SW480 (cell line): Measurements from ENCODE around the gene ARHGEF10L.
"Not testable (repeated sequence)": the region's sequence is repeated elsewhere in the genome, so short reads cannot be mapped to it uniquely, and the experiment has no call there.

Experiments
- DNase-seq: peaks from one replicate; pipeline ENCODE4 v3.0.0-alpha.2; 2016; ENCODE audit warnings: low spot score

Gene ARHGEF10L

DNA sequence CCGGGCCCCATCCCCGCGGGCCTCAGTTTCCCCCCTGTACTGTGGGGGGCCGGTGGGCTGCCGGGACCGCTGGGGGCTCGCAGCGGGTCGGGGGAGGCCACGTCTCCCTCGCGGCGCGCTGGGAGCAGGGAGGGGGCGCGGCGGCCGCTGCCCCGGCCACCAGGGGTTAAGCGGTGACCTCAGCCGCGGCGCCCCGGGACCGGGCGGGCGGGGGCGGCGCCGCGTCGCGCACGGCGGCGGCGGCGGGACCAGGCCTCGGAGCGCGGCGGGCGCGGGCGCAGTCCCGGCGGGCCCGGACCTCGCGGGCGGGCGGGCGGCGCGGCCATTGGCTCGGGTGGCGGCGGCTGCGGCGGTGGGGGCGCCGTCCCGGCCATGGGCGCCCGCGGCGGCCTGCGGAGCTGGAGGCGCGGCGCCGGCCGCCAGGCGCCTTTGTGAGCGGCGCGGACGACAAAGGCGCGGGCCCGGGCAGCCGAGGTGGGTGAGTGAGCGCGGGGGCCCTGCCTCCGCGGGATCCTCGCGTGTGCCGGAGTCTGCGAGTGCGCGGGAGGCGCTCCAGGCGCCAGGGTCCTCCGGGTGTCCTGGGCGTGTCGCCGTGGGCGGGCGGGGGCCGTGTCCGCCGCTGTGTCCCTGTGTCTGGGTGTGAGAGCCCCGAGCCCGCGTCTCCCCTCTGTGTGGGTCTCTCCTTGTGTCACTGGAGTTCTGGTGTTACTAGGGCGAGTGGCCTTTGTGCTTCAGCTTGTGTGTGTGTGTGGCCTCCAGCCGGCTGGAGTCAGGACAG, at the start of gene ARHGEF10L:
TSS of gene ARHGEF10L (plus strand) at position 222 of the 778 bp plus-strand sequence. CDS start 40,898 bp downstream, outside the sequence.
- no peak for DNase-seq

DNA sequence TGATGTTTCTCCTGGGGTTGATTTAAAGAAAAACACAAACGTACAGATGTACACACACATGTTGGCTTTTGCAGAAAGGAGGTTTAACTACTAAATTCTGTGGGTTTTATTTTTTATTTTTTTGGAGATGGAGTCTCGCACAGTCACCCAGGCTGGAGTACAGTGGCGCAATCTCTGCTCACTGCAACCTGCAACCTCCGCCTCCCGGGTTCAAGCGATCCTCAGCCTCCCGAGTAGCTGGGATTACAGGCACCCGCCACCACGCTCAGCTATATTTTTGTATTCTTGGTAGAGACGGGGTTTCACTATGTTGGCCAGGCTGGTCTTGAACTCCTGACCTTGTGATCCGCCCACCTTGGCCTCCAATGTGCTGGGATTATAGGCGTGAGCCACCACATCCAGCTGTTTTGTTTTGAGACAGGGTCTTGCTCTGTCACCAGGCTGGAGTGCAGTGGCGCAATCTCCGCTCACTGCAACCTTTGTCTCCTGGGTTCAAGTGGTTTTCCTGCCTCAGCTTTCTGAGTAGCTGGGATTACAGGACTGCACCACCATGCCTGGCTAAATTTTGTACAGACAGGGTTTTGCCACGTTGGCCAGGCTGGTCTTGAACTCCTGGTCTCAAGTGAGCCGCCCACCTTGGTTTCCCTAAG, 49.6 kb upstream of the ARHGEF10L start:
- DNase-seq, result not testable (repeated sequence)

DNA sequence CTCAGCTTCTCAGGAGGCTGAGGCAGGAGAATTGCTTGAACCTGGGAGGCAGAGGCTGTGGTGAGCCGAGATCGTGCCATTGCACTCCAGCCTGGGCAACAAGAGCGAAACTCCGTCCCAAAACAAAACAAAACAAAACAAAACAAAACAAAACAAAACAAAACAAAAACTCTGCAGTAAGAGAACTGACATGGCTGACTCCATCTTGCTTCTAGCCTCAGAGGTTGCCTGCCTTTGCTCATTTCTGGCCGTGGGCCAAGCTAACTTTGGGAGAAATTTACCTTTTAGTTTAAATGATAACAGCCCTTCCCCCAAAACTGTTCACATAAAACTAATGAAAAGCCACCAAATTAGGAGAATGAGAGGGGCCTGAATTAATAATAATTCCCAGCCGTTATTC, 48.8 kb upstream of the ARHGEF10L start:
- not testable (repeated sequence) for DNase-seq

DNA sequence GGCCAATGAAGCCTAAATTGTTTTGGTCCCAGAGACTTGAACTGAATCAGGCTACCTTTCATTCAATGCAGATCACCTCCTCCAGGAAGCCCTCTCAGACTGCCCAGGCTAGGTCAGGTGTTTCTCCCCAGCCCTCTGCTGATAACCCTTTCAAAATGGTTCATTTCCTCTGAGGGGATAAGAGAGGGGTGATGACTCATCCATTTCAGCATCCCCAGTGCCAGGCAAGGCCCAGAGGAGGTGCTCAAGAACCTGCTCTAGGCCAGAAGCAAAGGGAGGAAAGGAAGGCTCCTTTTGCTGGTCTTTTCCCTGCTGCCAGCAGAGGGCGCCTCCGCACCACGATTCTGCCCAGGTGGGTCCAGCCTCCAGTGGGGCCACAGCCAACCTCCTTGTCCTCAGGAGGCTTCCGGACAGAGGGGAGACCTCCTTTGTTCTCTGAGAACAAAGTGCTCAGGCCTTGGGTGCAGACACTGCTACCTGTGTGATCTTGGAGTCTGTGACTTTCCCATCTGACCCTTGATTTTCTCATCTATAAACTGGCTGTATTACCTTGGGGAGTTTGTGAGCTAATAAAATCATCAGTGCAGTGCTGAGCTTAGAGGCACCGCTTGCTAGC, 45.3 kb upstream of the ARHGEF10L start:
- DNase-seq, result peak; percentile 82

DNA sequence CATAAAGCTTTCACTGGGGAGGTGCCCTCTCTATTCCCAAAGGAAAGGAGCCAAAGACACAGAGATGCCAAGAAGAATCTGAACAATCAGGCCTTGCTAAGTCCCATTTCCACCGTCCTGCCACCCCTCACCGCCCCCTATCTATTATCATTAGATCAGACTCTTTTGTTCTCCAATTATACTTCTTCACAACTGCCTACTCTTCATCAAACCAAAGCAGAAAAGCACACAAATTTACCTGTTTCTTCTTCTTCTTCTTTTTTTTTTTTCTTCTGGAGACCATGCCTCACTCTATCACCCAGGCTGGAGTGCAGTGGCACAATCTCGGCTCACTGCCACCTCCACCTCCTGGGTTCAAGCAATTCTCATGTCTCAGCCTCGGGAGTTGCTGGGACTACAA, 43.1 kb upstream of the ARHGEF10L start:
- no peak for DNase-seq

DNA sequence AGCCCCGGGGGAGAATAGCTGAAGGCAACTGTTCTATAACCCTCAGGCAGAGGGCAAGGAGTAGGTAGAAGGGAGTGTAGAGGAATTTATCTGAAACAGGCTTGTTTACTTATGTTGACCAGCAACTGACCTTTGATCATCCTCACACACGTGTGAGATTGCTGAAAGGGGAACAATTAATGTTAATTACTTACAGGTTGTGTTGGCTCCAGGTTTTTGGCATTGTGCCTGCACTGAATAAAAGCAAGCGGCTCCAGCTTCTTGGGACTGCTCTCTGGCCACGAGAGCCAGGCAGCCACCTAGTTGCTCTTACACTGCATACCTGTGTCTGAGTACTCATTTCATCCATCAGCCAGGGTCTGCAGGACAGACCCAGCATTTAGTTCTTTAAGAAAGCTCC, 41.3 kb upstream of the ARHGEF10L start:
- DNase-seq, result peak; percentile 82

DNA sequence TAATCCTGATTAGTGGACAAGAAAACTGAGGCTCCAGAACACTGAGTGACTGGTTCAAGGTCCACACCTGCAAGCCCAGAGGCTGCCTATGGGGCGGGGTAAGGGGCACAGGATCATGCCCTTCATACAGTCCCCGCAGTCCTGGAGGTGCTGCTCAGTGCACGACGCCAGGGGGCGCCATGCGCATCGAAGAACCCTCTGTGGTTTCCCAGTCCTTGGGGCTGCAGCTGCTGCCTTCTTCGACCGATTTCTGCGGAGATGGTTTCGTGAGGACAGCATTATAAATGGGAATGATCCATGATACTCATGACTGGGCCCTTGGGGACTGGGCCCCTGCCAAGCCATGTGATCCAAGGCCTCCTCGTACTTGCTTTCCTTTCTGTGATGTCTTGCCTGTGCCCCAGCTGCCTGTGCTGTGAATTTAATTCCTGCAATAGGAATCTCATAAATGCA, 37.1 kb upstream of the ARHGEF10L start:
- peak; percentile 59 for DNase-seq

DNA sequence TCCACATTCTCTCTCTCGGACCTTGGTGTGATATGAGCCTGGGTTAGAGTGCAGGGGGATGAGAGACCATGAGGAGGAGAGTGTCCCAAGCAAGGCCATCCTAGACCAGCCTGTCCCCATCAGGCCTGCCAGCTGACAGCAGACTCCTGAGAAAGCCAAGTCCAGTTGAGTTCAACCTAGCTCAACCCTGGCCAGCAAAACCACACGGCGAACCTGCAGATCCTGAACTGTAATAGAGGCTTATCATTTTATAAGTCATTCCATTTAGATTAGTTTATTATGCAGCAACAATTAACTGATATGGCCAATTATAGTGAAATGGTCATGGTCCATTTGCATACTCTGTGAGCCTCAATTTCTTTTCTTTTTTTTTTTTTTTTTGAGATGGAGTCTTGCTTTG, 36.4 kb upstream of the ARHGEF10L start:
- DNase-seq, result no peak

- not testable (repeated sequence) for DNase-seq
Observed at GRCh38 chr1:17507200-17507599, 32.3 kb upstream of the ARHGEF10L start.

DNA sequence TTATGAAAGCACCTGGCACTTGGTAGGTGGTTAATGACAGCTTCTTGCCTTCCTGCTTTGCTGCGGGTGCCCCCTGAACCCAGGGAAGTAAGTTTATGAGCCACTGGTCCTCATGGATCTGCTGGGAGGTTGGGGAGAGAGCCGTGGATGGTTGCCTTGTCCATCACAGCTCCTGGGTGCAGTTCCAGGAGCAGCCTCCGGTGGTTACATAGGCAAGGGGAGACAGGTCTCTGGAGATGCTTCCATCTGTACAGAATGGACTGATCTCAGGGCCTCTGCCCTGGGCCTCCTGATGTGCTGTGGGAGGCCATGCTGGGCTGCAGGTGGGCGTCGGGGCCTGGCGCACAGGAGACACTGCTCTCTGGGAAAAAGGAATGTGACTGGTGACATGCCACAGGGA, 31.6 kb upstream of the ARHGEF10L start:
- DNase-seq, result no peak

- no peak for DNase-seq
Observed at GRCh38 chr1:17509363-17509762, 30.1 kb upstream of the ARHGEF10L start.

DNA sequence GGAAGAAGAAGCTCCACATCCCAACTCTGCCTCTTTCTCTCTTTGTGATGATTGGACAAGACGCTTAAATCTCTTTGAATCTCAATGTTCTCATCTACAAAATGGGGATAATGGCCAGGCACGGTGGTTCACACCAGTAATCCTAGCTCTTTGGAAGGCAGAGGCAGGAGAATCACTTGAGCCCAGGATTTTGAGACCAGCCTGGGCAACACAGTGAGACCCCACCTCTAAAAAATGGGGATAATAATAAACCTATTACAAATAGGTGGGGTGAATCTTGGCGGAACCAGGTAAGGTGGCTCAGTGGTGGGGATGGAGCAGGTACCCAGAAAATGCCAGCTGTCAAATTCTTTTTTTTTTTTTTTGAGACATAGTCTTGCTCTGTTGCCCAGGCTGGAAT, 29.4 kb upstream of the ARHGEF10L start:
- no peak for DNase-seq

- no peak for DNase-seq
Observed at GRCh38 chr1:17511188-17511587, 28.3 kb upstream of the ARHGEF10L start.

GRCh38 chr1:17513131-17513530, 26.4 kb upstream of the ARHGEF10L start:
- peak; percentile 44 for DNase-seq

DNA sequence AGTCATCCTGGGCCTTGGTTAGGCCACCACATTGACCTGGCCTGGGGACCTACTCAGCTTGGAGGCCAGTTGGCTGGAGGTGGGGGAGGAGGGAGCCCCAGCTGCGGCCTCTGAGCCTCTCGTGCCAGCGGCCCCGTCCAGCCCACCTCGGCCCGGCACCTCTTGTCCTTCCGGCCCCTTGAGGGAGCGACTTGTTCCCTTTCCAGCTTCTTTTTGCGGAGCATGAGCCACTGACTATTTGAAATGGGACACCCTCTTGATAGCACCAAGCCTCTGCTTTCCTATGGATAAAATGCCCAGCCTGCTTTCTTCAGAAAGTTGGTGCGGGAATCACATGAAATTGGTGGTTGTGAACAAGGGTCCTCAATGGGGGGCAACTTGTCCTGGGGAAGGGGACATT, 24.7 kb upstream of the ARHGEF10L start:
- no peak for DNase-seq

GRCh38 chr1:17515902-17516301, 23.6 kb upstream of the ARHGEF10L start:
- no peak for DNase-seq

- DNase-seq, result no peak
Observed at GRCh38 chr1:17516303-17517214, 22.9 kb upstream of the ARHGEF10L start.

DNA sequence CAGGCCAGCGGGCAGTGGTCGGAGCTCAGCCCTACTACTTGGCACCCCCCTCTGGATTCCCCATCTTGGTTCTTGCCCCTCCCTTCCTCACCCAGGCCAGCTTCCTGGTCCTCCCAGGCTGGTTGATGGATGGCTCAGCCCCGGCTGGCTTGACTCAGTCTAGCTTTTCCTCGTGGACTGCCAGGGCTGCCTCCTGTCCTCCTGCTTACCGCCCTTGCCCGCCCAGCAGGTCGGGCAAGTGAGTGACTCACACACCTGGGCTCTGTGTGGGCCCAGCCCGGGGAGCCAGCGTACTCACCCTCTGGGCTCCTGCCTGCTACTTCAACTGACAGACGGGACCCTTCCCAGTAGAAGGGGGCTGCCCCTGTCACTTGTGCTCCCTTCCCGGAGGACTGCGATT, 19.5 kb upstream of the ARHGEF10L start:
- DNase-seq, result peak; percentile 37

DNA sequence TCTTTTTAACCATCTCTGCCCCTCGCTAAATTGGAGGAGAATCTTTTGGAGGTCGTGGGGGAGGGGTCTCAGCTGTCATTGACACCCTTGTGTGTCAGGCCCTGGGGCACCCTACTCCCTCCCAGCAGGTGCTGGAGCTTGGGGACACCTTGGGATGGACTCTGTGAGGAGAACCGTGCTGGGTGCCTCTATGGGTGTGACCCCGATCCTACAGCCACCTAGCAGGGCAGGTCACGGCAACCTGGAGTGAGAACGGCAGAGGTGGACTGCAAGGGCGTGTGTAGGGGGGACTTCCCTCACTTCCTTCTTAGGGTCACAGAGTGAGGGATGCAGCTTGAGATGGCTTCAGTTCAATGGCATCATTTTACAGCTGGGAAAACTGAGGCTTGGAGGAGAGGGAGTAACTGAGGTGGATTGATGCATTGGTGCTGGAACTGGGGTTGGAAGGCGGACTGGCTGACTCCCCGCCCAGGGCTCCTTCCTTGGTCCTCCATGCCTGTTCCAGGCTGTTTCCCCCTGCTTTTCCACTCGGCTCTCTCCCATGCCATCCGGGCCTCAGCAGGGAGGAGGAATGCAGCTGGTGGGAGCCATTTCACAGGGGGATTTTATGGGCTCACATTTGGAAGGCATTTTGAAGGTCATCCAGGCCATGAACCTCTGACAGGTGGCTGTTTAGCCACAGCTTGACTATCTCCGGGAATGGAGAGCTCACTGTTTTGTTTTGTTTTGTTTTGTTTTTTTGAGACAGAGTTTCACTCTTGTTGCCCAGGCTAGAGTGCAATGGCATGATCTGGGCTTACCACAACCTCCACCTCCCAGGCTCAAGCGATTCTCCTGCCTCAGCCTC, 18.8 kb upstream of the ARHGEF10L start:
- no peak for DNase-seq

DNA sequence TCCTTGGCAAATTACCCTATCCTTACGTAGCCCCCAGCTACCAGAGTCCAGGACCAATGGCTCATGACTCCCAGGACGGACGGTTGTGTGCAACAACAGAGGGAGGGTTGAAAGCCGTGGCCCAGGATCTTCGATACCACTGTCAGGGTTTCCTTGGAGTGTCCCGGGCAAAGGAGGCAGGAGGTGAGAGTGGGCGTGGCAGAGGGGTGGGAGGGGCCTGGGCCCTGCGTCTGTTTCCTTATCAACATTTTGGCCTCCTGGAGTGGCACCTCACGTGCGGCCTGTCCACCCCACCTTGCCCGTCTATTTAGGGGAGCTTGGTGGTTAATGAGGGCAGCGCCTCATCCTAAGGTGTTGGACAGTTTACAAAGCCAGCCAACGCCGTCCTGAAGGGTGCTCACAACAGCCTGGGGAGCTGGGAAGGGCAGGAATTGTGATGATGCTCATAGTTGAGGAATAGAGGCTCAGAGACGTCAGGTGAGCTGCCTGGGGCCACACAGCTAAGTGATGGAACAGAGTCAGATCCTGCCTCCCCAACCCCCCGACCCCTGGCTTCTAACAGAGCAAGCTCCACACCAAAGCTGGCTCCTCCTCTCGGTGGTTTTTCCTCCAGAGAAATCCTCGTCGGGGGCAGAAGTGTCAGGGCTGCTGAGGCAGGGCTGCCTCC, 17.4 kb upstream of the ARHGEF10L start:
- no peak for DNase-seq
